C4-2B (cell line): ENCODE measurements around the gene GGPS1.
"Not testable (repeated sequence)": the region's sequence is repeated elsewhere in the genome, so short reads cannot be mapped to it uniquely, and the experiment has no call there.

Experiments used
- H3K27ac ChIP-seq: fragments of 450-650 bp; 2 replicates; pipeline ENCODE4 v1.5.1; 2017
- CTCF ChIP-seq: fragments of 450-650 bp; conservative IDR thresholded peaks from 2 replicates; pipeline ENCODE4 v1.5.1; 2017; ENCODE audit warnings: mild to moderate bottlenecking
- ZFX ChIP-seq: fragments of 450-650 bp; IDR thresholded peaks from 2 replicates; pipeline ENCODE4 v1.6.1; 2017

The GGPS1 gene

GRCh38 chr1:235342039-235342438, 13.7 kb downstream of the GGPS1 start:
- TF ChIP-seq CTCF (no peak), ZFX (no peak)
- H3K27ac ChIP-seq, result no peak overlapping the region

GRCh38 chr1:235342471-235342870, 14.1 kb downstream of the GGPS1 start:
- TF ChIP-seq CTCF (no peak), ZFX (no peak)
- no peak overlapping the region for H3K27ac ChIP-seq

GRCh38 chr1:235343726-235344125, 15.4 kb downstream of the GGPS1 start:
- TF ChIP-seq ZFX (no peak), CTCF (no peak)
- H3K27ac ChIP-seq, result no peak overlapping the region

GRCh38 chr1:235351441-235351840, 23.1 kb downstream of the GGPS1 start:
- TF ChIP-seq ZFX, result no peak
- no peak for TF ChIP-seq CTCF
- no peak overlapping the region for H3K27ac ChIP-seq

- H3K27ac ChIP-seq, result no peak overlapping the region
- TF ChIP-seq CTCF (no peak), ZFX (no peak)
Measured at GRCh38 chr1:235351898-235352297, 23.5 kb downstream of the GGPS1 start.

- no peak overlapping the region for H3K27ac ChIP-seq
- no peak for TF ChIP-seq CTCF
Measured at GRCh38 chr1:235357485-235358373, 29.4 kb downstream of the GGPS1 start.

- TF ChIP-seq CTCF (no peak), ZFX (no peak)
Measured at GRCh38 chr1:235358899-235359298, 30.5 kb downstream of the GGPS1 start.

GRCh38 chr1:235364189-235364588, 35.8 kb downstream of the GGPS1 start:
- H3K27ac ChIP-seq, result not testable (repeated sequence)

More at GRCh38 chr1:235358899-235359298, 30.5 kb downstream of the GGPS1 start:
- no peak overlapping the region for H3K27ac ChIP-seq
